Measurements from ENCODE around the gene ADAM8.

GRCh38 chr10:133313192-133313591 is 36.5 kb upstream of the ADAM8 start:
- TF ChIP-seq CTCF (IDR thresholded peaks at IDR 0.05), result no peak
- no peak for TF ChIP-seq POLR2A (IDR thresholded peaks at IDR 0.05)

Data from body of pancreas (tissue), 4 donors.